DMS114 treated with DMSO at 0.1 percent for 48 hours (cell line): ENCODE results near the gene FAM117A.
"Not testable (repeated sequence)": the region's sequence is repeated elsewhere in the genome, so short reads cannot be mapped to it uniquely, and the experiment has no call there.

Experiments
- DNase-seq: peaks from one replicate; lab custom pipeline; 2025; ENCODE audit not compliant: unreplicated experiment; lab: John Stamatoyannopoulos, UW

The FAM117A gene

DNA sequence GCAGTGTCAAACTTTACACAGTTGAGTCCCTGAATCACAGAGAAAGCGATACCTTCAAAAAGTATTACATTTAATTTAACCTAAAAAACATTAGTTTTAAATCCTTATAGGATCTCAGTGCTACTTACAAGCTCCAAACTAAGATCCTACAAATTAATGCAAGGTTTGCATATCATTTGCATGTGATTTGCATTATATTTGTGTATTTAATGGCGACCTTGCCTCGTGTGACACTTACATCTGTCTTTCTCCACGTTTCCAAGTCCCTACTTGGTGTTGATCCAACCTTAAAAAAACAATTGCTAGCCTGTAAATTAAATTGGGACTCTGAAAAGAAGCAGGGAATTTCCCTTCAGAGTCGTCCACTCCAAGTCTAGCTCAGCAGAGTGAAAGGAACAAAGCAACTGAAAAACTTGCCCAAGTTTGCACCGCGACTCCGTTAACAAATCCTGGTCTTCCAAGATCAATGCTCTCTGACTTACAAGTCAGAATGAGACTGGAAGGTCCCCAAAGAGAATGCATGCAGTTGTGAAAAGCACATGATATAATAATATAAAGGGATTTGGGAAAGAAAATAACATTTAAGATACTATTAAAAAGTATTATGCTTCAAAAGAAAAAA is 739 bp upstream of the FAM117A start:
- DNase-seq: no peak

DNA sequence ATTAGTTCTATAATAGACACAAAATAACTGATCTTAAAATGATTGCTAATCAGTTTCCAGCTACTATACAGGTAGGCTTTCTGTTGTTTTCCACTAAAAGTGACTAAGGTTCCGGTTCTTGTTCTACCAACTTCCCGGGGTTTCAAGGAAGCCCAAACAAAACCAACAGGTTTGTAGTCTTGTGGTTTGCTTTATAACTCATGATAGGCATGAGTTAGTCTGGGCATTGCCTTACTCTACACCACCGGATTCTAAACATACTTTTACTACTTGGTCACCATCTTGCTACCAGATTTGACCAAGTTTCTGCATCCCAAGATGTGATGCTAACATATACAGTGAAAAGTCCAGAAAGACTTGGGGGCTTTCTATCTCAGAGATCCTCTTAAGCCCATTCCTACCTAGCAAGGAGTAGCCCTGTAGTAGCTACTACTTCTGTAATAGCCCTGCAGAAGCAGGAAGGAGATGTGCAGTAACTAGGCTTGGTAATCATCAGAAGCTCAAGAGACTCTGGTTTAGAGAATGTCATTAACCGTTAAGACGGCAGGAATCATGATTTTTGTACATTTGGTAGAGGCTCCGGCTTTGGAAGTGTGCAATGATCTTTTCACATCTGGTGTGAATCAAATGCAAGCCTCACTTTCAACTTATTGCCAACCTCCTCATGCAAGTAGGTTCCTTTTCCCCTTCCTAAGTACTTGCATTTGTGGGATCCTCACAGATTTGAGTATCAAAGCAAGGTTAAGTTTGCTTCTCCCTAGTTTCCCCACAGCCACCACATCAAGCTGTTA is 1.6 kb downstream of the FAM117A start:
- DNase-seq: no peak

DNA sequence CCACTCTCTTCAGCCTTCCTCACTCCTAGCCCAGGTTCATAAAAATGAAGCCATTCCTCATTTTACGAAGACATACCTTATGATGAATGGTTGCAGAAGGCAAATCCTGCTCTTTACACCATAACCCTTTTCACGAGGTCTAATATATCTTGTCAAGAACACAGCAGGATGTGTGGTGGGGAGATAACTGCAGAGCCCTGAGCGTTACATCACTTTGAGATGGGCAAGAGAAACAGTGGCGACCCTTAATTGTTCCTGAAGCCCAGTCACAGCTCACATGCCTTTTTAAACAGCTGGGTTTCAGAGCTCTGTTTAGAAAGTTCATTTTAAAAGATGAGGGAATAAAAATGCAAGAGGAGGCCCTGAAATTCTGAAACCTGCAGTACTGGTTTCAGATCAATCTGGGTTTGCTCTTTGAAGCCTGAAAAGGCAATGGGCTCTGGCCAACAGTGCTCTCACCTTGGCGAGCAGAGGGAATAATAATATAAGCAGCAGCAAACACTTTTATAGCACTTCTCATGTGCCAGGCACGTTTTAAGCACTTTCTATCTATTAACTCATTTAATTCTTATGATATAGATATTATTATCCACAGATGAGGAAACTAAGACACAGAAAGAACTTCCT is 2.9 kb downstream of the FAM117A start:
- DNase-seq: no peak

DNA sequence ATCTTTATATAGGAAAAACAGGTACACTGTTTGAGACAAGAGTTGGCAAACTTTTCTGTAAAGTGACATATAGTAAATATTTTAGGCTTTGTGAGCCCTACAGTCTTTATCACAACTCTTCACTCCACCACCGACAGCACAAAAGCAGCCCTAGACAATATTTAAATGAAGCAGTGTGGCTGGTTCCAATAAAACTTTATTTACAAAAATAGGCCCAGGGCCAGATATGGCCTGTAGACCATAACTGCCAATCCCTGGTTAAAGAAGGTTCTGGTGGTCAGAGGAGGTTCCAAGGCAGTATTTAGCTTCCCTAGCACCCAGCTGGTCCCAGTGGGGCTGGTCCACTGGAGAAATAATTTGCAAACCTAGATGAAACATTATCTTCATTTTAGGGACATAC is 3.6 kb downstream of the FAM117A start:
- no peak for DNase-seq

DNA sequence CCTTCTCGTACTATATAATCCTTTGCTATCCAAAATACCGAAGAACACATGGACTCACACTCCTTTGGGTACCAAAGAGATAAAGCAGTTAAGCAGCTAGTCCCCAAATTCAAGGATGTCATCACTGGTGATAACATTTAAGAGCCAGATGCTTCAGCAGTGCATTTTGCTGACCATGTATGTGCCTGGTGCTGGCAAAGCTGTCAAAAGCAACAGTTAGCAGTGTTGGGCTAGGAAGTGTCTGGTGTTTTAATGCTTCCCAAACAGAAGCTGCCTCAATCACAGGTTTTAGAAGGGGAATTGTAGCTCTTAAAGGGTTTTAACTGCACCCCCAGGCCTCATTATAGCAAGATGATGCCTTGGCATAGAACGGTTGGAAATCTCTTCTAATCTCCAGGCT is 4.7 kb downstream of the FAM117A start:
- DNase-seq: no peak

DNA sequence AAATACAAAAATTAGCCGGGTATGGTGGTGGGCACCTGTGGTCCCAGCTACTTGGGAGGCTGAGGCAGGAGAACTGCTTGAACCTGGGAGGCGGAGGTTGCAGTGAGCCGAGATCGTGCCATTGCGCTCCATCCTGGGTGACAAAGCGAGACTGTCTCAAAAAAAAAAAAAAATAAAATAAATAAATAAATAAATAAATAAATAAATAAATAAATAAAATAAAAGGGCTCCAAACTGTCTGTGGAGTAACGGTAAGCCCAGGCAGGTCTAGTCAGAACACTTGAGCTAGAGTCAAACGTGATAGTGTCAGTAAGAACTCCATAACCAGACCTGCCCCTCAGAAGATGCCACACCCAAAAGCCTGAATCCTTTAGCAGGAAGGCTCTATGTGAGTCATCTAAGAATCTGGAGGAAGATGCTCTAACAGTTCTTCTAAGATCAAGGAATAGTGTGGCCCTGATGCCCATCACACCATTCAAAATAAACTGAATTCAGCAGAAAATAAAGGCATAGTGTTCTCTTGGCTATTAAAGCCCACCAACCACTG is 5.4 kb downstream of the FAM117A start:
- DNase-seq: not testable (repeated sequence)

DNA sequence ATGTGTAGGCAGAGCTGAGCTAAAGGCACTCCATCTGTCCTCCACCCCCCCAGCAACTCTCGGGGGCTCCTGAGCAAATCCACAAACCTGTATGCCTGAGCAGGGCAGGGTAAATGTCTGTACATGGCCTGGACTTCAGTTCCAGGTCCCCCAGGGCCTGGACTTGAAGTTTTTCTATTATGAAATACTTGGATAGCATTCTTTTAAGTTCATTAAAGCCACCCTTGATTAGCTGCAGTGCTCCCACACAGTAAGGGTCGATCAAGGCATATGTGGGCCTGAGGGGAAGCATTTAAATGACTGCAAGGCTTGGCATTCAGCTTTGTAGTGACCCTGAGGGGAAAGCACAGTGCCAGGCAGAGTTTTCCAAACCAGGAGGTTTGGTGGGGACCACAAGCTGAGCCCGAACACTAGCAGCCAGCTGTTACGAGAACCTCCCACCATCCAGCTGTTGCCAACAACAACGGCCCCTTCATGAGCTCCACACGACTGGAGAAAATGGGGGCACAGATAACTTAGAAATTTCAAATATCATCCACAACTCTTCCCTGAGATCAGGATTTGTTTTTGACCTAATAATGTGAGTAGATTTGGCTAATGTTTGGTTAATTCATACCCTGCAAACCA is 6.7 kb downstream of the FAM117A start:
- no peak for DNase-seq

DNA sequence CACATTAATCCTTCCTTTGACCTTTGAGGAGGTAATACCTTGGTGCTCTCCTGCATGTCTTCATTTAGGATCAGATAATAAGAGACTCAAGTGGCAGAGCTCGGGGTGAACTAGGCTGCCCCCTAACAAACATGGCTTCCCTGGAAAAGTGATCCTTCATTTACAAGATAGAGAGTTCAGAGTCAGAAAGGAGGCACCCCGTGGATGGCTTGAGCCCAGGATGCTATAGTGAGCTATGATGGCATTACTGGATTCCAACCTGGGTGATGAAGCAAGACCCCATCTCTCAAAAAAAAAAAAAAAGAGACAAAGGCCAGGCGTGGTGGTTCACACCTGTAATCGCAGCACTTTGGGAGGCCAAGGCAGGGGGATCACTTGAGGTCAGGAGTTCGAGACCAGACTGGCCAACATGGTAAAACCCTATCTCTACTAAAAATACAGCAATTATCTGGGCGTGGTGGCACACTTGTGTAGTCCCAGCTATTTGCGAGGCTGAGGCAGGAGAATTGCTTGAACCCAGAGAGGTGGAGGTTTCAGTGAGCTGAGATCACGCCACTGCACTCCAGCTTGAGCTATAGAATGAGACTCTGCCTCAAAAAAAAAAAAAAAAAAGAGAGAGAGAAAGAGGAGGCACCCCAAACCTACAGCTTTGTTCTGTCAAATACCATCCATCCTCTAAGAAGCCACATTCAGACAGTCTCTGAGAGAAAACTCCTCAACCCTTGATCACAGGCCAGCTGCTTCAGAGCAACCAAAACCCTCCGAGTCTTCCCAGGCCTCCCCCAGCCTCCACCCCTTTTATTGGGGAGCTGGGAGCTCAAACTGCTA is 7.4 kb downstream of the FAM117A start:
- DNase-seq: no peak

DNA sequence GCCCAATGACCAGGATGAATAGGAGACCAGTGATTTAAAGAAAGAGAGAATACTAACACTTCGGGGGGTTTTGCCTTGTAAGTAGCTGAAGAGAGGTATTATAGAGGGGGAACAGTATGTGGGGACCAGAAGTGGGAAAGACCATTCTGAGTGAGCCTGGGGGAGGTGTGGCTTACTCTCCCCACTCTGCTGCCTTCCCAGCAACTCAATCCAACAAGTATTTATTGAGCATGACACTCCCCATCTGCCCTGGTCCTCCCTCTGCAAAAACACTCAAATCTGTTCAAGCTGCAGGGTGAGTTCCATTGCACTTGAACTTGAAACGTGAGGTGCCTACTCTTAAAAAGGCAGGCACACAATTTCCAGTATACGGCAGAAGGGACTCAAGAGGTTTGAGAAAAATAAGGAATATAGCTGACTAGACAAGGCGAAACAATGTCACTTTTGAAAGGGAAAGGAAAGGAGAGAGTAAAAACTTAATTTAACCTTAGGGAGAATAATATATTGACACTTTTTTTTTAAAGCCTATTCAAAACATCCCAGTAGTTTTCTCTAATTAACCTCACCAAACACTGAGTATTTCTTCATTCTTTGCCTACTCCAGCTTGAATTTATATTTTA is 8.2 kb downstream of the FAM117A start:
- DNase-seq: no peak

DNA sequence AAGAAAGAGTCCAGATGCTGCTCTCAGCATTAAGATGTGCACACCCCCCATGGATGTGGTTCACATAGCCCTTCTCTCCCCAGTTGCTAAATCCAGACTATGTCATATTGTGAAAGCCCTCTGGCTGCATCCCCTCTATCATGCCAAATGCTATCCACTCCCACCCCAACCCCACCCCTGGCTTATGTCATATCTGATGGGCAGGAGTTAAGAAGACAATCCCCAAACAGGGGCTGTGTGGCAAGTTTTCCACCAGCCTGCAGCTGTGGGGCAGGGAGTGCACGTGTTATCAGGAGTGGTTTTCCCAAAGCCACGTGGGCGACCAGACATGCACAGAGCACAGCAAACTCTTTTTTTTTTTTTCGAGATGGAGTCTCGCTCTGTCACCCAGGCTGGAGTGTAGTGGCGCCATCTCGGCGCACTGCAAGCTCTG is 10.0 kb downstream of the FAM117A start:
- no peak for DNase-seq

DNA sequence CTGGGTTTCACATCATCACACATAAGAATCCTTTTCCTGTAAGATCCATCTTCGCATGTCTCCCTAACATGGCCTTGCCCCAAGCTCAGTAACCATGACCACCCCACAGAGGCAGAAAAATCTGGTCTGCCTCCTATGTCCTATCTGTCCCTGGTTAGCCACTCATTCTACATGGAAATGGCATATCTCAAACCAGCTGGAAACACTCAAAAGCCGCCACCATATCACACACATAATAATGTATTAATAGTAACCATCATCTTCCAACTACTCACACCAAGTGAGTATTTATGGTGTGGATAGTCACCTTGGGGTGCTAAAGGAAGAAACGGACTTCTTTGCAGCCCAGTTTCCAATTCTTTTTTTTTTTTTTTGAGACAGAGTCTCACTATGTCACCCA is 11.4 kb downstream of the FAM117A start:
- no peak for DNase-seq

DNA sequence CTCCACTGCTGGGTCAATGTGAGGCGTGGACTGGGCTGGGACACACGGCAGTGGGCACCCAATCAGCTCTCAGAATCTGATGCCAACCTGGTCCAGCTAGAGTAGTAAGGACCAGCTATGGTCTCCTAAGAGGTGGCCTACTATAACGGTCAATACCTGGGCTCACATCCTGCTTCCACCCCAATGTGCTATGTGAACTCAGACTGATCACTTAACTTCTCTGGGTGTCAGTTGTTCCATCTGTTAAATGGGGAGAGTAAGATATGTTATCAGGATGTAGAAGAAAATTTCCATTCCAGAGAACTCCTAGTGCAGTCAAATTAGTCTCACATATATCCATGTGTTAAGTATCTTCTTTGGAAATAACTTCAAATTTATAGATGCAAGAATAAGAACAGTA is 14.2 kb downstream of the FAM117A start:
- DNase-seq: no peak

DNA sequence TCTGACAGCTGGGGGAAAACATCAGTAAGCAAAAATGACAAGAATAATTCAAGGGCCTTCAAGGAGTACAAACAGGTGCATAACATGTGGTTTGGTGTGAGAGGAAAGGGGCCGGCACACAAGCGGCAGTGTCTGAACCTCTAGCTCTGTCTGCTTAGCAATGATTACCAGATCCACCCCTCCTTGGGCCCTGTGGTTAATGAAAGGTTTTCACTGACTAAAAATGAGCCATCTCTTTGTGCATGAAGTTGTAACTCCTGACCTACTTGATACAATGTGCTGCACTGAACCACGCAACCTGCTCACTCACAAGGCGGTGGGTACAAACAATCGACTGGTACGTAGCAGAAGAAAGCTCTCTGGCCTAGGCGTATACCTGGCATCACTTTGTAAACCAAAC is 15.1 kb downstream of the FAM117A start:
- DNase-seq: no peak

DNA sequence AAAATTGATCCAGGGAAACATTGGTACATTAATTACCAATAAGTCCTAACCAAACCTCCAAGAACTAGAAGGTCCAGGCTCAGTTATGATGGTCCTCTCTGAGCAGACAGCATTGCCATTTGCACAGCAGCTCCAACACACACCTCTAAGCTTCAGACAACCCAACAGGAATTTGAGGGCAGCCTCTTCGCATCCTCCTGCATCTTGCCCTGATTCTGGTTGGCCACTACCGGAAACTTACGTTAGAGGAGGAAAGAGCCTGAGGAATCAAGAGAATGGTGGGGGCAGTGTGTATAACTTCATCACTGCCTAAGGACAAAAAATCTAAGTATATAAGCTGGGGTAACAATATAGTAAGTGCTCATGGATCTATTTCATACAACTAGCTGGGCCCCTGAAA is 15.7 kb downstream of the FAM117A start:
- DNase-seq: no peak

DNA sequence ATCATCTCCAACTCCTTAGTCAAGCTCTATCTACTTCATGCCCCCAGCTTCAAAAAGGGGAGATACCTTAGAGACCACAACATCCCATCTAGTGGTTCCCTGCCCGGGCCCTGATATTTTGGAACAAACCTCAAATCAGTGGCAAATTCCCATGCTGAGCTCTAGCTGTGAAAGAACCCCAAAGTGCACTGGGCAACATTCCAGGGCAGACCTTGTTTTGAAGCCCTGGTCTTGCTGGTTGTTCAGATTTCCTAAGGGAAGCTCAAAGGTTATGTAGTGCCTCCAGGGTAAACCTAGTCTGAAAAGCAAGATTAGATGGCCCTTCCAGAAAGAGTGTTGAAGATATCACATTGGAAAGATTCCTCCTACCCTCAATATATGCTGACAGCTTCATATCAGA is 16.3 kb downstream of the FAM117A start:
- DNase-seq: no peak

DNA sequence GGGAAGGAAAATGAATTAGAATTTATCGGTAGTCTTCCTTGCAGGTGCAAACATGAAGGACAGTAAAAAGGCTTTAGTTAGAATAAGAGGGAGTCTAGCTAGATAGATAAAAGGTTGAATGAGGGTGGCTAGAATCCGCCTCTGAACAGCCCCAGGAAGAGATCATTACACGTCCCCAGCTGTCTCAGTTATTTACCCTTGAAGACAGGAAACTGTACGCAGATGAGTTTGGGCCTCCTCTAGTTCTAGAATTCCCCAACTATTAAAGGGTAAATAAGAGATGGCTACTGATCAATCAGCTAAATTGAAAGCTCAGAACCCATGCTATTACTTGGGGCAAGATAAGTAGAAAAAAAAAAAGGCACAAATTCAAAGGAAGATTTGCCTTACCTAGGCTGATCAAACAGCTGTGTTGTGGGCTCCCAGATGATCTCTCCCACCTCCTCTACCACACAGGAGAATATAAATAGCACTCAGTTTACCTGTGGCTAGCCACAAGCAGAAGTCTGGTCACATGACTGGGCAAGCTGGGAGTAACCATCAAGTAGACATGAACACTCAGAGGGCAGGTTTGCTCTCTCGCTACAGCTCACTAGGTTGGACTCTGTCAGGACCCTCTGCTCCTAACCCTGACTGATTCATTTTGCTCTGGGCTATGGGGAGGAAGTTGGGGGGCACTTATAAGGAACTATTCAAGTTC is 17.0 kb downstream of the FAM117A start:
- DNase-seq: no peak

DNA sequence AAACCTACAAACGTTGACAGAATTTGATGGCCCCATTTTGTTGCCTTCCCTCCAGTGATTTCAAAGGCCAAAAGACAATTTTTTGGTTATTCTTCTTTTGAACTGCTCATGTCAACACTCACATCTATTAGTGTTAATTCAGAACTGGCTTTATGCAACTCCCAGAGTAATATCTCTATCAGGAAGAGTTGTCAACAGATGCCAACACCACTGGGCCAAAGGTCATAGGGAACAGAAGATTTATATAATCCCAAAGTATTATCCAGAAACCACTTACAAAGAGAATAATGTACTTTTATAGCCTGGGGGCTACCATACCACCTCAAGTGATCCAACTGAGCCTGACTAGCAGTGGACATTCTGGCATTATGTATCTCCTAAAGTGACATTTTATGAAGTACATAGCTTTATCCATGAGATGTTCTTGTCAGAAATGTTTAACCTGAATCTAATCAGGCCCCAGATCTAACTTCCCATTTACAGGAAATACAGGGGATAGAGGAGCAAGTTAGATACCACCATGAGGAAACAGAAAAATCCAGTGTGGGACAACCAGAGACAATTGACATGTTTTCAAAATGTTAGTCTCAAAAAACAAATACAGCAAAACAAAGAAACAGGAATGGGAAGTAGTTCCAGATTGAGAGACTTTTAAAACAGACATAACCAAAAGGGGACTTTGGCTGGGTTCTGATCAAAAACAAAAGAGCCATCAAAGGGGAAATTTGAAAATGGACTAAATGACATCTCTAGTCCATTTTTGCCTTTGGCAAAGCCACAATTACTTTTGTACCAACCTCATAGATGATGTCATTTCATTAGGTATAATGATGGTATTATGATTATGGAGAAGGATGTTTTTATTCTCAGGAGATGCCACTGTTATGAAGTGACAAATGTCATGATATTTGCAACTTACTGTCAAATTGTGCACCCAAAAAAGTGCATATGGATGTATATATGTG is 18.5 kb downstream of the FAM117A start:
- no peak for DNase-seq

DNA sequence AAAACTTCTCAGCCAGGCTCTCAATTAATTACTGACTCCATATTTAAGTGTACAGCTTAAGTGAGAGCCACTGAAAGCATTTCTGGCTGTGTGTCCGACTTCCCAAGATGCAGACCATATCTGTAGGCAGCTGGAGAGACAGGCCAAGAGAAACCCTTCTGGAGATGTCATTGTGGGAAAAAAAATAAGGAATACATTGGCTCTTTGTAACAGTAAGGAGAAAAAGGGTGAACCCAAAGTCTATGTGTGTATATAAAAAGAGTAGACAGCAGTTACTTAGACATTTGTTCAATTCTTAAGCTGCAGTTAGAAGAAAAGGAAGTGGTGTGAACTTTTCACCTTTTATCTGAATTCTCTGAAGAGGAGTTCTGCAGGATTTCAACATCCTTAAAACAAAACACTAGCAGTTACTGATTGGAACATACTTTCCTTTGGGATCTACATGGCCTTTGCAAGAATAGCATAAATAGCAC is 21.7 kb downstream of the FAM117A start:
- no peak for DNase-seq
